Astrocyte (in vitro differentiated cells and primary cell): Measurements from ENCODE around the gene BTBD18. TPM values are rescaled to one million over a fixed set of nuclear protein-coding genes. Genes with fewer than 3 reads are reported as not detected.

Source experiments
- DNase-seq: peaks from one replicate; pipeline ENCODE4 v3.0.0-alpha.2; 2010; ENCODE audit warnings: low read depth
- FAIRE-seq: peaks from 2 replicates; lab custom pipeline; 2011; peaks lifted over from hg19 to GRCh38; lab: Jason Lieb, UNC
- H2AFZ ChIP-seq: 2 replicates; pipeline ENCODE4 v1.6.0; 2012; ENCODE audit warnings: low read depth, low read length, inconsistent platforms
- H3K27ac ChIP-seq: 2 replicates; pipeline ENCODE4 v1.5.1; 2011; ENCODE audit warnings: low read depth, low read length, inconsistent platforms
- H3K27me3 ChIP-seq: 2 replicates; pipeline ENCODE4 v1.6.0; 2011; ENCODE audit warnings: low read length, inconsistent platforms; ENCODE audit not compliant: insufficient read depth
- H3K36me3 ChIP-seq: 2 replicates; pipeline ENCODE4 v1.5.1; 2011; ENCODE audit warnings: low read length, inconsistent platforms; ENCODE audit not compliant: insufficient read depth
- H3K4me1 ChIP-seq: 2 replicates; pipeline ENCODE4 v1.5.1; 2011; ENCODE audit warnings: low read length, inconsistent platforms; ENCODE audit not compliant: insufficient read depth
- H3K4me2 ChIP-seq: 2 replicates; pipeline ENCODE4 v1.6.0; 2012; ENCODE audit warnings: low read length, inconsistent platforms
- H3K4me3 ChIP-seq: 2 replicates; pipeline ENCODE4 v1.5.1; 2011; ENCODE audit warnings: low read depth, mild to moderate bottlenecking, low read length, inconsistent platforms; ENCODE audit not compliant: insufficient read depth
- H3K79me2 ChIP-seq: 2 replicates; pipeline ENCODE4 v1.6.0; 2012; ENCODE audit warnings: mild to moderate bottlenecking, low read length, inconsistent platforms; ENCODE audit not compliant: insufficient read depth
- H3K9ac ChIP-seq: 2 replicates; pipeline ENCODE4 v1.6.0; 2012; ENCODE audit warnings: mild to moderate bottlenecking, low read length, inconsistent platforms
- H3K9me3 ChIP-seq: 2 replicates; pipeline ENCODE4 v1.5.1; 2012; ENCODE audit warnings: low read depth, mild to moderate bottlenecking, low read length, inconsistent platforms; ENCODE audit not compliant: insufficient read depth
- H4K20me1 ChIP-seq: 2 replicates; pipeline ENCODE4 v1.6.0; 2012; ENCODE audit warnings: low read length, inconsistent platforms; ENCODE audit not compliant: insufficient read depth
- H3K27ac Mint-ChIP-seq: one replicate; pipeline ENCODE4 v1.8.0; 2021; ENCODE audit warnings: mild to moderate bottlenecking, mixed read lengths; ENCODE audit not compliant: unreplicated experiment
- H3K27me3 Mint-ChIP-seq: one replicate; pipeline ENCODE4 v1.8.0; 2021; ENCODE audit warnings: low read depth, mixed read lengths; ENCODE audit not compliant: unreplicated experiment
- H3K36me3 Mint-ChIP-seq: one replicate; pipeline ENCODE4 v1.8.0; 2021; ENCODE audit warnings: low read depth, mixed read lengths; ENCODE audit not compliant: unreplicated experiment
- H3K4me1 Mint-ChIP-seq: one replicate; pipeline ENCODE4 v1.8.0; 2021; ENCODE audit warnings: low read depth, mixed read lengths; ENCODE audit not compliant: unreplicated experiment
- H3K4me3 Mint-ChIP-seq: one replicate; pipeline ENCODE4 v1.8.0; 2021; ENCODE audit warnings: mild to moderate bottlenecking, moderate library complexity, mixed read lengths; ENCODE audit not compliant: unreplicated experiment
- H3K9me3 Mint-ChIP-seq: one replicate; pipeline ENCODE4 v1.8.0; 2021; ENCODE audit warnings: mild to moderate bottlenecking, mixed read lengths; ENCODE audit not compliant: unreplicated experiment
- CTCF ChIP-seq: IDR thresholded peaks from 2 replicates; pipeline ENCODE4 v1.5.1; 2011; ENCODE audit warnings: low read depth, mild to moderate bottlenecking, inconsistent platforms, low read length, moderate library complexity; ENCODE audit not compliant: insufficient read depth
- EZH2 ChIP-seq: IDR thresholded peaks from 2 replicates; pipeline ENCODE4 v1.6.1; 2012; ENCODE audit warnings: mild to moderate bottlenecking, low read length, inconsistent platforms; ENCODE audit not compliant: insufficient read depth
- total RNA-seq: library from RNA; stranded (reverse); gene quantifications from 2 replicates; pipeline ENCODE4 v1.2.1, GENCODE V29; 2021

BTBD18 gene
- total RNA-seq, 1 donor from 2014 or later = not detected

- Histone ChIP-seq H3K36me3 (no peaks in the 10 kb centered on the region), H3K9ac (peak within 1 kb of the TSS; percentile 97), H3K4me3 (peak within 1 kb of the TSS; percentile 95), H3K27me3 (no peaks in the 10 kb centered on the region), H3K4me1 (peaks cover 13% of the 10 kb centered on the region), H3K79me2 (peaks cover 50% of the 10 kb centered on the region), H3K27ac (peak within 1 kb of the TSS; percentile 94), H4K20me1 (peaks cover 43% of the 10 kb centered on the region), H3K4me2 (peak within 1 kb of the TSS; percentile 86), H3K9me3 (no peaks in the 10 kb centered on the region), H2AFZ (peak within 1 kb of the TSS; percentile 79)
- TF ChIP-seq CTCF = no peak
- no peak for TF ChIP-seq EZH2
- Mint-ChIP-seq H3K9me3 (no peaks in the 10 kb centered on the region), H3K36me3 (peaks cover 2% of the 10 kb centered on the region), H3K4me1 (peaks cover 11% of the 10 kb centered on the region), H3K27ac (peak within 1 kb of the TSS; percentile 86), H3K4me3 (peak within 1 kb of the TSS; percentile 91), H3K27me3 (no peaks in the 10 kb centered on the region)
- FAIRE-seq (no peak), DNase-seq (peak; percentile 96)
Observed at GRCh38 chr11:57761301-57762234, 9.9 kb upstream of the BTBD18 start, which contains the start of gene CTNND1. TSS of gene CTNND1 (plus strand) at chr11:57761802. CDS start at chr11:57791479, 29,677 bp downstream.

- no peaks in the 10 kb centered on the region for H3K36me3 Mint-ChIP-seq
- H3K27me3 Mint-ChIP-seq = no peaks in the 10 kb centered on the region
- H3K27ac ChIP-seq = no peak overlapping the region
- H3K79me2 ChIP-seq = peaks cover 16% of the 10 kb centered on the region
- H3K4me2 ChIP-seq = no peak overlapping the region
- H3K27ac Mint-ChIP-seq = no peak overlapping the region
- no peak overlapping the region for H3K4me3 Mint-ChIP-seq
- no peak for FAIRE-seq
- no peak overlapping the region for H3K9ac ChIP-seq
- H3K4me3 ChIP-seq = no peak overlapping the region
- no peak for DNase-seq
- peaks cover 9% of the 10 kb centered on the region for H4K20me1 ChIP-seq
- no peaks in the 10 kb centered on the region for H3K9me3 Mint-ChIP-seq
- H3K27me3 ChIP-seq = no peaks in the 10 kb centered on the region
- TF ChIP-seq EZH2 (no peak), CTCF (no peak)
- H3K36me3 ChIP-seq = no peaks in the 10 kb centered on the region
- no peaks in the 10 kb centered on the region for H3K4me1 ChIP-seq
- no peaks in the 10 kb centered on the region for H3K9me3 ChIP-seq
- no peak overlapping the region for H2AFZ ChIP-seq
- no peaks in the 10 kb centered on the region for H3K4me1 Mint-ChIP-seq
Observed at GRCh38 chr11:57758174-57758573, 6.6 kb upstream of the BTBD18 start.

GRCh38 chr11:57752954-57753353 is 1.3 kb upstream of the BTBD18 start:
- Histone ChIP-seq H3K79me2 (no peaks in the 10 kb centered on the region), H3K4me2 (no peak overlapping the region), H3K27ac (no peak overlapping the region), H3K4me3 (no peak overlapping the region), H3K36me3 (no peaks in the 10 kb centered on the region), H3K9ac (no peak overlapping the region), H3K9me3 (no peaks in the 10 kb centered on the region), H2AFZ (no peak overlapping the region), H3K4me1 (no peaks in the 10 kb centered on the region), H3K27me3 (no peaks in the 10 kb centered on the region), H4K20me1 (no peaks in the 10 kb centered on the region)
- H3K36me3 Mint-ChIP-seq = no peaks in the 10 kb centered on the region
- H3K4me3 Mint-ChIP-seq = no peak overlapping the region
- no peaks in the 10 kb centered on the region for H3K27me3 Mint-ChIP-seq
- H3K9me3 Mint-ChIP-seq = no peaks in the 10 kb centered on the region
- TF ChIP-seq EZH2 (no peak), CTCF (no peak)
- no peak for FAIRE-seq
- peak overlapping the region; percentile 18 for H3K27ac Mint-ChIP-seq
- peaks cover 2% of the 10 kb centered on the region for H3K4me1 Mint-ChIP-seq
- no peak for DNase-seq
